ENCODE data around the gene TAAR1.

GRCh38 chr6:132703936-132704335 is 45.0 kb upstream of the TAAR1 start:
- no peak for TF ChIP-seq CTCF (conservative IDR thresholded peaks at IDR 0.05)
- TF ChIP-seq EZH2 (IDR thresholded peaks at IDR 0.05; ENCODE audit: low read depth): no peak

All from PC-9 (cell line).